Suppressor macrophage treated with lipopolysaccharide for 4 hours (primary cell): ENCODE data around the gene CCDC85C.

ENCODE experiments used
- DNase-seq: peaks from one replicate; pipeline ENCODE4 v3.0.0-alpha.2; 2020

CCDC85C gene

DNA sequence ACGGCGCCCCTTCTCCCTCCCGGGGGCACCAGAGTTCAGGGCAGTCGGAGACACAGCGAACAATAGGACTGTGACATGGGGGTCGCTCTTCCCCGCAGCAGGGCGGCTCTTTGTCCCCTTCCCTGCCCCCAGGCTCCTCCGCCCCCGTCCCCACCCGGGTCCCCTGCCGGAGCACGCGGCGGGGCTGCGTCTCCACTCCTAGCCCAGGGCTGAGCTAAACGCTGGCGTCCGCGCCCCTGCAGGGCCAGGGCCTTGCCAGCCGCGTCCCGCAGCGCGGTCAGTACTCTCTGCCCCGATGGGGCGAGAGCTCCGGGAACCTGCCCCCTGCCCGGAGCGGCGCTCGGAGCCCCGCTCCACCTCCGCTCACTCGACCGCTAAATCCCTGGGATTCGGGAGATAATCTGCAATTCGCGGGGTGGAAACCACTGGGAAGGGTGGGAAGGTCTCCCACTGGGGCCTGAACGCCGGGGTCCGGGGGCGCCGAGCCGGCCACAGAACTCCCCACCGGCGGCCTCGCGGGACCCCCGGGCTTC, 825 bp upstream of the CCDC85C start:
- DNase-seq, result no peak

DNA sequence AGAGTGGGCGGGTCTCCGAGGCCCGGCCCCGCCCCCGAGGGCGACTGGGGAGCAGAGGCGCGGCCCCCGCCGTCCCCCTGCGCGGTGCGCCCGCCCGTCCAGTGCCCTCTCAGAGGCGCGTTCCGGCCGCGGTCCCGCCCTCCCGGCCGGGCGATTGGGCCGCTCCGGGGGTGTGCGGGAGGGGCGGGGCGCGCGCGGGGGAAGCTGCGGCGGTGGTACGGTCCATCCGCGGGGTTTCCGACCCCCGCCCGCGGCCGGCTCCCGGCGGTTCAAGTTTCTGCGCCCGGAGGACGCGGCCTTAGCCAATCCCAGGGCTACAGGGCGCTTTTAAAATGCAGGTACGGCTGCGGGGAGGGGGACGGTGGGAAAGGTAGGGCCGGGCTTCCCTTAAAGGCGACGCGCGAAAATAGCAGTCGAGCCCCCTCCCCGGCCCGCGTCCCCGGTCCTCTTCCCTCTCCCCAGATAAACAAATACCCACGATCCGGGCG, 315 bp upstream of the CCDC85C start:
- DNase-seq, result peak; percentile 84

DNA sequence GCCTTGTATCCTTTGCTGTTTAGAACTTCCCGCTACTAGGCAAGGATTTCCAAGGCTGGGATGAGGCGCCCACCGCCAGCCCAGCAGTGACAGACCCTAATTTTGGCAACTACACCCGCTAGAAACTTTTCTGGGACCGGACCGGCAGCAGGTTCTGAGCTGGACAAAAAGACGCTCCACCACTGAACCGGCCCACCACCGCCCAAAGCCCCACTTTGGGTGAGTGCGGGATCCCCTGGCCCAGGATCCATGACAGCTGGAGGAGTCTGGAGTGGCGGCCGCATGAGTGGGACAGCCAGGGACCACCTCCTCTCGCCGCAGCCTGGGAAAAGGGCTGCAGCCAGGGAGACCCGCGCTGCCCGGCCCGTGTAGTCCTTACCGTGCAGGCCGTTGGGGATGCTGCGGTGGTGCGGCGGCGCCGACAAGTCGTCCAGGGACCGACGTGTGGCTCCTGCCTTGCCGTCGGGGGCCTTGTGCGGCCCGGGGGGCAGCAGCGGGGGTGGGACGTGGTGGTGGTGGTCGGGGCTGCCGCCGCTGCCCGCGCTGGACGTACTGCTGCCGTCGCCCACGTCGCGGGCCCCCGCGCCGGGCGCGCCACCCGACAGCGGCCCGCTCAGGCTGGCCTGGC, 1.1 kb downstream of the CCDC85C start:
- no peak for DNase-seq

- DNase-seq, result no peak
Observed at GRCh38 chr14:99602054-99602787, 1.8 kb downstream of the CCDC85C start.

- DNase-seq, result no peak
Observed at GRCh38 chr14:99601361-99601831, 2.6 kb downstream of the CCDC85C start.

- no peak for DNase-seq
Observed at GRCh38 chr14:99600232-99600888, 3.6 kb downstream of the CCDC85C start.

DNA sequence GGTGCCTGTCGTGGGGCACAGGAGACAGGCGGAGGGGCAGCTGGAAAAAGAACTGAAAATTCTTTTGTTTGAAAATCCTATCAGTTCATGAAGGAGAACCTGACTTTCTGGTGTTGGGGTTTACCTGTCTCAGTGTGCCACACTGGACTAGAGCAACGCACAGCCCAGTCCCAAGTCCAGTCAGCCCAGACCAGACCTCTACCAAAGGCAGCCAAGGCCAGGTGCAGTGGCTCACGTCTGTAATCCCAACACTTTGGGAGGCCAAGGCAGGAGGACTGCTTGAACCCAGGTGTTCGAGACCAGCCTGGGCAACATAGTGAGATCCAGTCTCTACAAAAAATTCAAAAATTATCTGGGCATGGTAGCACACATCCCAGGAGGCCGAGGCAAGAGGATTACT, 4.6 kb downstream of the CCDC85C start:
- DNase-seq, result no peak

DNA sequence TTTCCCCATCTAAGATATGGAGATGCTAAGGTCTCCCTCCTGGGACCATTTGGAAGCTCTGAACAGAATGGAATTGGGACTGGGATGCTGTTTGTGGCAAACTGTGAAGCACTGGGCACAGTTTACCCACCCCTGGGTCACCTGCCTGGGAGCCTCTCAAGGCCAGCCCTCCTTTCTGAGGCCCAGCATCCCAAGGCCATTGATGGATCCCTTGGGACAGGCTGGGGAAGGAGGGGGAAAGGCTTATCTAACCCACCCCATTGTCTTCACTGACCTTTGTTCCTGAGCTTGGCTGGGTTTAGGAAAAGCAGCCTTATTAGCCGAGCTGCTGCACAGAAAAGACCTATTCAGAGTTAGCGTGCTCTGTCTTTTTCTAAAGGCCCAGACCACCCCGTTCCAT, 5.2 kb downstream of the CCDC85C start:
- no peak for DNase-seq

GRCh38 chr14:99597911-99598600, 6.0 kb downstream of the CCDC85C start:
- no peak for DNase-seq

DNA sequence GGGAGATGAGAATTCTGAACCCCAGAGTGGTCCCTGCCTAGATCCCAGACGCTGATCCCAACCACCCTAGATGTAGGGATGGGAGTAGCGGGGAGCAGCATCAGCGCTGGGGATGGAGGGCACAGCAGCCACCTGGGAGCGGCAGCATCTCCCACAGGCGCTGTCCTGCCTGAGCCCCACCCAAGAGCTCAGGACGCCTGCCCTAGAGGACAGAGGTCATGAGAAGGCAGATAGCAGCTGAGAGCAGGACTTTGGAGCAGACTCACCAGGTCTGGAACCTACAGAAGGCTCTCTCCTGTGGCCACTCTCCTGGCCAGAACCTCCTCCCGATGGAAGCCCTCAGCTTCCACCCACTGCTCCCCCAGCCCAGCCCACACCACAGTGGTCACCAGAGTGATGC, 7.2 kb downstream of the CCDC85C start:
- DNase-seq, result no peak

DNA sequence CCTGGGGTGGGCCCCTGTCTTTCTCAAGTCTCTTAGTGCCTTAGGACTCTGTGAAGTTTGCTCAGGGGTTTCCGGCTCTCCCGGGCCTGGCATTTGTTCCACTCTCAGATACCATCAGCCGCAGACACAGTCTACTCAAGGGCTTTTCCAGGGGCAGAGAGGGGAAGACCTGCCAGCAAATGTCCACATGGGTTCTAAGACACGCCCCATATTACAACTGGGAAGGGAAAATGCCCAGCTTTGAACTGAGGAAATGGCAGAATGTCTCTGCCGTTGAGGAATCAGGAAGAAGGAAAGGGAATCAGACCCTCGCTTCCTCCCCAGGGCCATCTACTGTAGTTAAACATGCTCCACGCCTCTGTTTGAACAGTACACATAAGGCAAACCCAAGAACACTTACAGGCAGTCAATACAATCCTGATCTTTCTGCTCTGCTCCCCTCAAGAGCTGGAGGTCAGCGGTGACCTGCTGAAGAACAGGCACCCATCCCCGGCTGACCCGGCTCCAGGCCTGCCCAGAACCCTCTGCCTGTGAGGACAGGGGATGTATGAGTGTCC, 7.9 kb downstream of the CCDC85C start:
- no peak for DNase-seq

DNA sequence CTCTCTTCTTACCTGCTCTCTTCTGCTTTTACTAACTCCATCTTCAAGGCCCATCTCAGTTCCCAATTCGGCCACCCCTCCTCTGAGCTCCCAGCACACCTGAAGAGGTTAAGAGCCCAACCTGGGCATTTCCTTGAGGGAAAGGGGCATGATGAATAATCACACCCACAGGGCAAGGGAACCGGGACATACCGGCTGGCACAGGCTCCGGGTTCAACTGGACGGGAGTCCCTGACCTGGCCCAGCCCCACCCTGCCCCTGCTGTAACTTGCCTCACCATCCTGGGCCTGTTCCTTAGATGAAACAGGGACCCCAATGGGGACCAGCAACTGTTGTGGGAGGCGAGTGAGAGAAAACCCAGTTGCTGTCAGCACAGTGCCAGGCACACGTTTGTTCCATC, 8.5 kb downstream of the CCDC85C start:
- no peak for DNase-seq

- no peak for DNase-seq
Observed at GRCh38 chr14:99595034-99595433, 9.0 kb downstream of the CCDC85C start.

GRCh38 chr14:99593971-99594841, 9.8 kb downstream of the CCDC85C start:
- no peak for DNase-seq

DNA sequence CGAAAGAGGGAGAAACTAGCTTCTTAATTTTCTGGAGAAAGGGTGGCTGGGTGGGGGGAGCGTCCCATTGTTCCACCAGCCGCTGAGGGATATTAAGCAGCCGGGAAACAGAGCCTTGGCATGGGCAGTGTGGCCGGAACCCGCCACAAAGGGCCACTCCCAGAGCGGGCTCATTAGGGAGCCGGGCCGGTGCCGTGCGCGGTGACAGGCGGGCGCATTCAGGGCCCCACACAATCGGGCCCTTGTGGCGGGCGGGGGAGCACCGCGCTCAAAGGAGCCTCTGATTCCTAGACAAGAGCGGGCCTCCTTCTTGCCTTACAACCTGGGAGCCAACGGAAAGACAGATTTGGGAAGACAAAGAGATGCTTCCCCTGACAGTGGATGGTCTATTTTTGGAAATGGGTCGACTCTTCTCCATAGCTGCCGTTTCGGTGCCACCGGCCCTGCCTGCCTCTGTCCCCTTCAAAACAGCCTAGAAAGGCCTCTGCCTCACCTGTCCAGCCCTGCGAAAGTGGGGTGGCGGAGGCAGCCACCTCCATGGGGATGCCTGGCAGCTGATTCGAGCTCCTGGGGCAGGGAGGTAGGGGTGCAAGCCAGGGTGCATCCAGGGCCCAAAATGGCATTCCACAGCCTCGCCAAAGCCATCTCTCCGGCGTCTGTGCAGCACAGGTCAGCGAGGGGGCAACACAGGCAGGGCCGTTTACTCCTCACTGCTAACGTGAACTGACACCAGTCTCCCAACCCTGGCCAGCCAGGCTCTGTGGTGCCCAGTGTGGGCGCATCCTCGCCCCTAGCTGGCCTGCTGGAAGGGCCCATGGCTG, 10.9 kb downstream of the CCDC85C start:
- DNase-seq, result no peak

DNA sequence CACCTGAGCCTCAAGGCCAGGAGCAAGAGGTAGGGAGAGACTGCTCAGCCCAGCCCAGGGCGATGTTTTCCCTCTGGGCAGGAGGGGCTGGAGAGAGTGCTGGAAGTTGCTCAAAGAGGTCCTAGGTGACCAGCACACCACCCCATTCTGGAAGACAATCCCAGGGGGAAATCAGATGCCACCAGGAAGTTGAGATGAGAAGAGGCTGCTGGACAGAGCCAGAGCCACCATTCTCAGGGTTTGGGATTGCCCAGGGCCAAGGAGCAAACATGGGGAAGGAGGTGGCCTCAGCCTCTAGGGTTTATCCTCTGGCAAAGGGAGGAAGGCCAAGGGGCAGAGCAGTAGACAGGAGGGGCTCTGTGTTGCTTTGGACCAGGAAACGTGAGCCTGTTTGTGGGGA, 11.6 kb downstream of the CCDC85C start:
- no peak for DNase-seq

DNA sequence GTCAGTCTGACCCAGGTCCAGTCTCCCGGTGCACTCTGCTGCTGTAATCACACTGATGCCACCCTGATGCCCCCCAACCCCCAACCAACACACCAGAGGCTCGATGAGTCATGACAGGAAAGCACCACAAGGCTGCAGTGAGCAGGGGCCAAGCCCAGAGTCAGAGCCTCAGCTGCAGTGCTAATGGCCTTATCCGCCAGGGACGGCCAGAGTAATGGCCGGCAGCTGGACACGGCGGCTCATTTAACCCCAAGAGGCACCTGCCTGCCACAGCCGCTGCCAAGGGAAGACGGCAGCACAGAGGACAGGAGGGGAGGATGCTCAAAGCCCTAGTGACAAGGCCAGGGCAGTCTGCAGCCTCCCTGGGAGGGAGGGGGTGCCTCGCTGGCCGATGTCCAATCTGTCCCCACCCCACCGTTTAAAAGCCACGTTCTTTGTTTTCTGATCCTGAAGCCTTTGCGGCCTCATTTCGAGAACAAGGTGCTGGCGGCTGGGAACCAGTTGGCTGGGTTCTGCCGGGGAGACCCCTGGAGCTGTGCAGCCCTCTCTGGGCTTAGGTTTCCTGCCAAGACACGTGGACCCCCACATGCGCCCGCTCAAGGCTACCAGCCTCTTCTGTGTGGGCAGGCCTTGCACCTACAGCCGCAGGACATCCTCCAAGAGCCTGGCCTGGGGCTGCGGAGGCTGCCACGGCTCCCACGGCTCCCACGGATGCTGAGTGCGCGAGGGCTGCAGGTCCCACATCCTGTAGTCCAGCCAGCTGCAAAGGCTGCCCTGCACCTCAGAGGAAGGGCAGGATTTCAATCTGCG, 13.1 kb downstream of the CCDC85C start:
- no peak for DNase-seq

DNA sequence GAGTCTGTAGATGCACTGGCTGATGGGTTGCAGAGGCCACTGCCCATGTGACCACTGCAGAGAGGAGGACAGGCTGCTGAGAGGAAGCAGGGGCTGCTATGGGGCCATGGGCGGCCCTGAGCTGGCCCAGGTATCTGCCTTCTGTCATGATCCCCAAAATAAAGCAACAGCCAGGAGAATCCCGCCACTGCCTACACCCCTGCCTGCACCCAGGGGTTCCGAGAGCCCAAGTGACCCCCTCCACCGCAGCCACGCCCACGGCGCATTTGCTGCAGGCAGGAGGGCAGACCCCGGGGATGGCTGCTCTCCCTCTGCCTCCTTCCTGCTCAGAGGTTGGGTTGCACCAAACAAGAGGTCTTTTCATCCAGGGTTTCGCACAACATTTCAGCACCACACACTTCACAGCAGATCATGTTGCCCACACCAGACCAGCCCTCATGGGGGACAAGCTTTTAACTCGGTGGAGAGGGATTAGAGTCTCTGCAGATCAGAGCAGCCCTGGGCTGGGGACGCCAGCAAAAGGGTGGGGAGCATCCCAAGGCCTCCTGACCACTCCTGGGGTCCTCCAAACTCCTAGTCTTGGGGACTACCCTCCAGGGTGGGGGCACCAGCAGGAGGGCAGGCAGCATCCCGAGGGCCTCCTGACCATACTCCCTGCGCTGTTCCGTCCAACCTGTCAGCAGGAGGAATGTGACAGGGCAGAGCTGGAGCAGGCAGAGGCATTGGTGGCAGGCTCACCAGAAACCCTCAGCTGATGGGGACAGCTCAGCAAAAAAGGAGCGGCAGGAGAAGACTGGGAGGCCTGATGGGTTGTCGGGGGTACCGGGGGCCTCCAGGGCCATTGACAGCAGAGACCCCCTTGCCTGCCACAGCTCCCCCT, 14.1 kb downstream of the CCDC85C start:
- DNase-seq, result no peak

GRCh38 chr14:99589031-99589441, 15.0 kb downstream of the CCDC85C start:
- DNase-seq, result no peak
